SJCRH30 (cell line): ENCODE measurements around the gene MALL. TPM values are rescaled to one million over a fixed set of nuclear protein-coding genes. Genes with fewer than 3 reads are reported as not detected.
"Not testable (repeated sequence)": the region's sequence is repeated elsewhere in the genome, so short reads cannot be mapped to it uniquely, and the experiment has no call there.

Experiments used
- DNase-seq, 2 experiments: peaks; one replicate each; pipeline ENCODE4 v3.0.0-alpha.2; 2015 to 2020
- H3K27ac ChIP-seq: fragments of 250-450 bp; sonication (Bioruptor Pico); 2 replicates; pipeline ENCODE4 v1.5.1; 2020; ENCODE audit warnings: mild to moderate bottlenecking, moderate library complexity
- H3K27me3 ChIP-seq: fragments of 250-450 bp; sonication (Bioruptor Pico); 2 replicates; pipeline ENCODE4 v1.5.1; 2020; ENCODE audit warnings: mild to moderate bottlenecking, moderate library complexity
- H3K36me3 ChIP-seq: fragments of 250-450 bp; sonication (Bioruptor Pico); 2 replicates; pipeline ENCODE4 v1.5.1; 2020; ENCODE audit warnings: mild to moderate bottlenecking, moderate library complexity
- H3K4me1 ChIP-seq: fragments of 250-450 bp; sonication (Bioruptor Pico); 2 replicates; pipeline ENCODE4 v1.5.1; 2020; ENCODE audit warnings: mild to moderate bottlenecking, moderate library complexity
- H3K4me3 ChIP-seq: fragments of 250-450 bp; sonication (Bioruptor Pico); 2 replicates; pipeline ENCODE4 v1.5.1; 2020; ENCODE audit warnings: mild to moderate bottlenecking, moderate library complexity
- H3K9me3 ChIP-seq: fragments of 250-450 bp; sonication (Bioruptor Pico); replicated peaks from 2 replicates; pipeline ENCODE4 v1.5.1; 2020; ENCODE audit warnings: mild to moderate bottlenecking, moderate library complexity
- total RNA-seq: library from RNA; depleted of rRNA; stranded (reverse); fragments of >200 nt; shearing (Covaris generic); gene quantifications from 2 replicates; pipeline ENCODE4 v1.2.3, GENCODE V29; 2014; rRNA removed

The MALL gene
- total RNA-seq, 1 experiment from 2014 or later: 0.12 TPM

DNA sequence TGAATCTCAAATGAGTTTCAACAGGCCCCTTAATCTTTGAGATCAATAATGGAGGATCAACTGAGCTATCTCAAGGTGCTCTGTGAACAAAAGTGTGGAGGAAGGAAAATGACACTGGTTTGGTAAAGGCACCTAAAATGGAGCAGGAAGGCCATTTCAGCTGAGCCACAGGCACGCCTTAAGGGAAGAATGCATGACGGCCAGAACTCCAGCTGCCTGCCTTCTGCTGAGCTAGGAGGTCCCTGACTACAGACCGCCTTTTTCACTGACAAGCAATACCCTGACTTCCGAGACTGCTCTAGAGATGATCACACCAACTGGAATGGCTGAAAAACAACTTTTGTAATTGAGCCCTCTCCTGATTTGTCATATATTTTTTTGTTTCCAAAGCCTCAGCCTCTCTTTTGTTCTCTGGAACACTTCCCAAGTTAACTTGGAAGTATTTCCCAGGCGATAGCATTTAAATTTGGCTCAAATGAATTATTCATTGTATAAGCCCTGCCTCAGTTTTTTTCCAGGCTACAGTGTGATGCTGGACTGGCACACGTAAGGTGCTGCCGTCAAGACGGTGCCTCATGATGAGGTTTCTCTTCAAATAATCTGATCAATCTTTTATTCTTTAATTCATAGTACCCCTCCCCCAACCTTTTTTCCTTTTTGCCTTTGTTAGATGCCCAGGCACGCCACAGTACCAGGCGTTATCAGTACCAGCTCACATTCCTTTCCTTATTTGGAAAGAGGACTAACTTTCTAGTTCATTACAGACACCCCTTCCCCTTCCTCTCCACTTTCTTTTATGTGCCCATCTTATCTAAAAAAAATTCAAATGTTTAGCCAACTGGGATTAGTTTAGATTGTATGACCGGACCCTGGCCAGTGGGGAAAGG lies 60.9 kb downstream of the MALL start:
- not testable (repeated sequence) for H3K27me3 ChIP-seq, H3K27ac ChIP-seq, H3K4me3 ChIP-seq, H3K9me3 ChIP-seq, H3K36me3 ChIP-seq, H3K4me1 ChIP-seq
- DNase-seq: peak; percentile 51 to 54

DNA sequence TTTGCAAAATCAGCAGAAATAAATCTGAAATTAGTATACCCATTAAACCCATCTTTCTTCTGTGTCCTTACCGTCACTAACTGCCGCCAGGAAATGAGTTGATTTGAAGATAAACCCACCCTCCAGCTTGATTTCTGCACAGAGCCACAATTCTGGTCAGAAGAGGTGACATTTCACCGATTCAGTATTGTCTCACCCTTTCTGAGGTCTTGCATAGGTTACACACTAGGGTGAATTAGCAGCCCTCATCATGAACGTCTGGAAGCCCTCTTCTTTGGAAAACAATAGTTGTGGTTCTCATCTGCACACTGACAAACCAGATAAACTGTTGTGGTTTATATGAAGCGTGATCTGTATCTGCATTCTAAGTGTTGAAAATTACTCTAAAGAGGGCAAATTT lies 61.9 kb downstream of the MALL start:
- not testable (repeated sequence) for H3K27me3 ChIP-seq, H3K4me1 ChIP-seq, DNase-seq, H3K36me3 ChIP-seq, H3K27ac ChIP-seq, H3K4me3 ChIP-seq, H3K9me3 ChIP-seq

DNA sequence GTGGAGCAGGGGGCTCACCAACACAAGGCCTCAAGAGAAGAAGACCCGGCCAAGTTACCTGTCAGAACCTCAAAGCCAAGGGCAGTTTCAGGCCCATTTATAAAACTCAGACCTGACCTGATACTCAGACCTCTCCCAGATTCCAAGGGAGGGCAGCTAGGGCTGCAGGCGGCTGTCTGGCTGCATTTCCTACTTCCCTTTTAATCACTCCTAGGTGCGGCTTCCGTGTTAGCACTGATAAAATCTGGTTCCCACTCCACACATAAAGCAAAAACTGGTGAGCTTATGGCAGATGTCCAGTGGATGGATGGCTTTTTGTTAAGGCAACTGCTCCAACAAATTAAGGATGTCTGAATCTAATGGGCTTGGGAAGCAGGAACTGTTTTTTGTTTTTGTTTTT lies 63.5 kb downstream of the MALL start:
- H3K4me3 ChIP-seq, H3K4me1 ChIP-seq, H3K9me3 ChIP-seq, H3K27ac ChIP-seq, H3K36me3 ChIP-seq, H3K27me3 ChIP-seq, DNase-seq: not testable (repeated sequence)

DNA sequence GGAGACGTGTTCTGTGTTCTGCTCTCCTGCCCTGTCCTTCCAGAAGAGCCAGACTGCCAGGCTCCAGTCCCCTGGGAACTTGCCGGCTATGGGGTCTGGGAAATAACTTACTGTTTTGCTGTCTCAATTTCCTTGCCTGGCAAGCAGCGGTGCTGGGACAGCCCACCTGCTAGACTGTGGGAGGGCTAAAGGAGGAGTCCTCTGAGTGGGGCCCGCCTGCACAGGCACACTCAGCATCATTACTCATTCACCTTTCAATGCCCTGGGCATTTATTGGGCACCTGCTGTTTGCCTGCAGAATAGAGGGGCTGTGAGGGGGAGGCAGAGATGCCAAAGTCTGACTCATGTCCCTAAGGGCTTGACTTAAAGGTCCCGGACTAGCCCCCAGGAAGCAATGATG lies 65.4 kb downstream of the MALL start:
- H3K27me3 ChIP-seq, H3K9me3 ChIP-seq, DNase-seq, H3K27ac ChIP-seq, H3K4me3 ChIP-seq, H3K36me3 ChIP-seq, H3K4me1 ChIP-seq: not testable (repeated sequence)

DNA sequence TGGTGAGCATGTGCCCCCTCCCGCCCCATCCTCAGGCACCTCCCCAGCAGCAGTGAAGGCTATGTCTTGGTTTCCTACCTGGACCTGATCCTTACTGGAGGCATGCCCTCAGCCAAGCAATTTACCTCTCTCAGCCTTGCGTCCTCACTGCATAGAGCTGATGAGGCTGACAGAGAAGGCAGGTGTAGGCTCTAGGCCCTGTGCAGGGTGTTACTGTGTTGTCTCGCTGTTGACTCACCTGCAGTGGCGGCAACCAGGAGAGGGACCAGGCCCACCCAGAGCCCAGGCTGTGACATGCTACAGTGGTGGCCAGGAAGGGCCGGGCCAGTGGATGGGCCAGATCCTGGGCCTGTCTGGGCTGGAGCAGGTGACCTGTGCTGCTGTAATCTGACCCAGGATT lies 65.9 kb downstream of the MALL start:
- H3K9me3 ChIP-seq, DNase-seq, H3K27ac ChIP-seq, H3K36me3 ChIP-seq, H3K4me1 ChIP-seq, H3K27me3 ChIP-seq, H3K4me3 ChIP-seq: not testable (repeated sequence)

DNA sequence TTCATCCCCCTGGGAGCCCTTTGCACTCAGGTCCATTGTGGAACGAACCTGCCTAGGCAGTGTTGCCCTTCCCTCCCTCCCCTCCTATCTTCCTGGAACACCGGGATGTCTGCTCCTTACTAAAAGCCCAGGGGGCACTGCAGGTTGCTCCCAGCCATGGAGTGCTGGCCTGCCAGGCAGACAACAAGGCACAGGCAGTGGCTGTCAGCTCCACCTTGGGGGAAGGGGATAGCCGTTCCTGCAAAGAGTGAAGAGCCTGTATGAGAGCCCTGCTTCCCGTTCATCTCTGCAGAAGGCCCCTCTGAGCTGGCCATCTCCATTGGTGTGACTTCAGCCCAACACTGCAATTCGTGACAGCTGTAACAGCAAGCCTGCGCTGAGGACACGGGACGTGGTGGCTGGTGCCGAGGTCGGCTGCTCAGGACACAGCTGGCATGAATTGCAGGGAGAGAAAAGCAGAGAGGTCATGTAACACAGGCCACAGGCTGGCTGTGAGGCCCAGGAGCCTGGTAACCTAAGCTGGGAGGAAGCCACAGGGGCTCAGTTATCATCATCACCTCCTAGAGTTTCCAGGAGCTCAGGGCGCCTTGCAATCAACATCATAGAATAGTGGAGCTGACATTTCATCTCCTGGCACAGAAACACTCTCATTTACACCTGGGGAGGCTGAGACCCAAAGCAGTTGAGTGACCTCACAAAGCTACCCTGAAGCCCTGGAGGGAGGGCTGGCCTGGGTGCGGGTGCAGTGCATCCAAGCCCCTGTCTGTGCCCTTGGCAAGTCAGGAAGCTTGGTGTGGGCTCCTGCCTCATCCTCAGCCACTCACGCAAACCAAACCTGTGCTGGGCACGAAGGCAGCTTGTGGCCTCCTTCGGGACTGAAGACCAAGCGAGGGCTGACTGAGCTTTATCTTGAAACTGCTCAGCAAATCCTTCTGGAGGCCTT lies 67.1 kb downstream of the MALL start:
- H3K27me3 ChIP-seq: not testable (repeated sequence)
- peak in 1 of 2 experiments; percentile 24 for DNase-seq

DNA sequence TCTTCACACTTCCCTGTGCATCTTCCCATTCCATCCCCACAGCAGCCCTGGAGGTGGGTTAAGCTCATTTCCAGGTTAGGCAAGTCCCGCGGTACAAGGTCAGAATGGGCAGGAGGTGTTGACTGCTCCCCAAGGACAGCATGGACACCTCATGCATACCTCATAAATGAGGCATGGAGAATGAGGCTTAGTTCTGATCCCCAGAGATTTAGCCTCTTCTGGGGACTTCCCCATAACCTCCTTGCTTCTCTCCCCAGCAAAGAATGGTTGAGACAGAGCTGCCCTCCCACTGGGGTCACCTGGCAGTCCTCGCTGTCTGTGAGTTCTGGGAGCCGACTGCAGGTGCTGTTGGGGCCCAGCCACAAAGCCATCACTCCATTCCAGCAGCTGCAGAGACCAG lies 68.4 kb downstream of the MALL start:
- H3K27me3 ChIP-seq, H3K27ac ChIP-seq, H3K9me3 ChIP-seq, H3K4me1 ChIP-seq, H3K4me3 ChIP-seq, H3K36me3 ChIP-seq, DNase-seq: not testable (repeated sequence)

More for the DNA sequence above, 67.1 kb downstream of the MALL start:
- H3K4me1 ChIP-seq, H3K36me3 ChIP-seq, H3K4me3 ChIP-seq, H3K27ac ChIP-seq, H3K9me3 ChIP-seq: not testable (repeated sequence)

DNA sequence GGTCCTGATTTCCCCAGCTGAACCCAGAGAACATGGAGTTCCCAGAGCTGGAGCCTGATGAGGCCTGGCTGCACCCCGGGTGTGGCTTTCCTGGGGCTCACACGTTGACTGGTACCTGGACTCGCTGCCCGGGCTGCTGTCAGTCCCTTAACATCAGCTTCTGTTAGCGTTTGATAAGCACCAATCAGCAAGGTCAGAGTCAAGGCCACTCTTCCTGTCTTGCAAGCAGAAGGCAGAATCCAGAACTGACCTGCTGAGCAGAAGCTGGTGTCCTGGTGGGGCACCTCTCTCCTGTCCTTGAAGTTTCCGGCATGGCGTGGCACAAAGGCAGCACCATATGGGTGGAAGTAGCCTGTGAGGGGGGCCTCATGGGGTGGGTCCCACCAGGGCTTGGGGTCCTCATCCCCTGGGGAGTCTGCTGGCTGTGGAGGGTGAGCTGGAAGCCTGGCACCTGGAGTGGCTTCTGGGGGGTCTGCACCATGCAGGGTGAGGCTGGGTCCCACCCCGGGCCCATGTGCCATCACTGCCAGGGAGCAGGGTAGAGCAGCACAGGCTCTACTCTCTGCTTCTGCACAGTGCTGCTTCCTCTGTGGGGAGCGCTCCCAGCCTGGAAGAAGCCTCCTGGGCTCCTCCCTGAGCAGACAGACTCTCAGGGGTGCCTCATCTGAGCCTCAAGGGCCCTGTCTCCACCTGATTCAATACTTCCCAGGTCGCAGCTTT lies 73.5 kb downstream of the MALL start:
- not testable (repeated sequence) for H3K36me3 ChIP-seq, H3K27me3 ChIP-seq, H3K4me3 ChIP-seq, H3K4me1 ChIP-seq, H3K27ac ChIP-seq, H3K9me3 ChIP-seq, DNase-seq

DNA sequence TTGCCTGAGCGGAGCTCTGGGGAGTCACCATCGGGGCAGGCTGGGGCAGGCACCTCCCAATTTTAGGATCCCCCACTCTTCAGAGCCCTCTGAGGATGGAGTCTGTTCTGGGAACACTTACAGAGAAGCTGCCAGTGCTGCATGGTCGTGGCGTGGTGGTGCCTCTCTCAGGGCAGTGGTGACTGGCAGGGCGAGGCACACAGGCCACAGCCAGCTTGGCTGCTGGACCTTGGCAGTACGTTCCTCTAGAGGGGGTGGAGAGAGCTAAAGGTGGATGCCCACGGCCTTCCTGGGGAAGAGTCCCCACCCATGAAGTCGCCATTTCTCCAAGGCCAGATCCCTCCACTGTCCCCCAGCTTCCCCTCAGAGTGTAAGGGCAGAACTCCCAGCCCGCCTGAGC lies 78.3 kb downstream of the MALL start:
- not testable (repeated sequence) for H3K36me3 ChIP-seq, H3K27me3 ChIP-seq, H3K27ac ChIP-seq, DNase-seq, H3K9me3 ChIP-seq, H3K4me1 ChIP-seq, H3K4me3 ChIP-seq

DNA sequence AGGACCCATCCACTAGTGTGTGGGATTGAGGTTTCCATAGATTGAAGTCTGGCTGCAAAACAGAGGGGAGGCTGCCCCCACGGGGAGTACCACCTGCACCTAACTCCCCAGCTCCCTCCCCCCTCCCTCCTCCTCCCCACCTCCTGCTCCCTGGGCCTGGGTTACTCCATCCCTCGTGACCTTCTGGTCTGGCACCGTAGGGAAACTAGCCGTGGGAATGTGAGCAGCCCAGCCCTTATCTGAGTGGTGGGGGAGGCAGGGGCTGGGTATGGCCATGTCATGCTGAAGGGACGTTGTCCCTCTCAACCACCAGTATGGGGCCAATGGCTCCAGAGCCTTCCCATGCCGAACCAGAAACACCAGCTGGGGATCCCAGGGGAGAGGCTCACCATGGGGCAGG lies 80.2 kb downstream of the MALL start:
- not testable (repeated sequence) for H3K9me3 ChIP-seq, H3K36me3 ChIP-seq, H3K4me1 ChIP-seq, DNase-seq, H3K4me3 ChIP-seq, H3K27ac ChIP-seq, H3K27me3 ChIP-seq

DNA sequence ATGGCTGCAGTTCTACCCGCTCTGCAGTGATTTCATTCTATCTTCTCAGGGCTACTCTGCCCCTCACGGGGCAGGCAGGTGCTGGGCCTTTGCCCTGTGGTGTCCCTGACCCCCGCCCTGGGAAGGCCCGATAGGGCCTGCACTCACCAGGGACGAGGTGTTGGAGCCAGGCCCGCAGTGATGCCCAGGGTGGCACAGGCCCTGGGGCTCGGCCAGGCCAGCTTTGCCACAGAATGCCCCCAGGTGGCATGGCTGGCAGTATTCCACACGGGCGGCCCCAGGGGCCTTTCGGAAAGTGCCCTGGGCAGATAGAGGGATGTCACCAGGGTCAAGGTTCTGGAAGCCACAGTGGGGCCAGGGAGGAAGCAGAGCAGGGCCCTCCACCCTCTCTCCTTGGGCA lies 80.7 kb downstream of the MALL start:
- not testable (repeated sequence) for H3K27me3 ChIP-seq, H3K27ac ChIP-seq, DNase-seq

More for the DNA sequence above, 80.7 kb downstream of the MALL start:
- H3K4me1 ChIP-seq, H3K4me3 ChIP-seq, H3K9me3 ChIP-seq, H3K36me3 ChIP-seq: not testable (repeated sequence)

Other genes starting within 250 kb of the MALL start
- 3.4 and 6.2 TPM in 2 replicates for gene LIMS3, start 217.1 kb downstream of the MALL start, total RNA-seq
- 4.4 and 5.5 TPM in 2 replicates for gene NPHP1, start 89.2 kb upstream of the MALL start, total RNA-seq
- 23.5 and 37.7 TPM in 2 replicates for gene MTLN, start 96.7 kb upstream of the MALL start, total RNA-seq